GM06990 (cell line): ENCODE results near the gene TPTE2.
"Not testable (repeated sequence)": the region's sequence is repeated elsewhere in the genome, so short reads cannot be mapped to it uniquely, and the experiment has no call there.

Experiments
- DNase-seq: peaks from one replicate; pipeline ENCODE4 v3.0.0-alpha.2; 2011; ENCODE audit not compliant: insufficient read length; ENCODE audit errors: extremely low read depth
- H3K27me3 ChIP-seq: replicated peaks from 2 replicates; pipeline ENCODE4 v1.6.0; 2011; ENCODE audit warnings: low read length; ENCODE audit not compliant: control insufficient read depth, insufficient read depth
- H3K36me3 ChIP-seq: 2 replicates; pipeline ENCODE4 v1.5.1; 2011; ENCODE audit warnings: low read length; ENCODE audit not compliant: control insufficient read depth, insufficient read depth
- H3K4me3 ChIP-seq: replicated peaks from 2 replicates; pipeline ENCODE4 v1.5.1; 2011; ENCODE audit warnings: low read depth, mild to moderate bottlenecking, control low read depth, low read length
- TF ChIP-seq, protein P1 (sequence below): IDR thresholded peaks from 2 replicates; pipeline ENCODE4 v1.5.1; 2011; ENCODE audit warnings: low read length, control low read depth, mild to moderate bottlenecking, inconsistent platforms; ENCODE audit not compliant: insufficient read depth, poor library complexity, severe bottlenecking

TPTE2 gene

GRCh38 chr13:19382746-19383511, 178.4 kb downstream of the TPTE2 start:
- not testable (repeated sequence) for H3K36me3 ChIP-seq, H3K27me3 ChIP-seq, DNase-seq, H3K4me3 ChIP-seq

DNA sequence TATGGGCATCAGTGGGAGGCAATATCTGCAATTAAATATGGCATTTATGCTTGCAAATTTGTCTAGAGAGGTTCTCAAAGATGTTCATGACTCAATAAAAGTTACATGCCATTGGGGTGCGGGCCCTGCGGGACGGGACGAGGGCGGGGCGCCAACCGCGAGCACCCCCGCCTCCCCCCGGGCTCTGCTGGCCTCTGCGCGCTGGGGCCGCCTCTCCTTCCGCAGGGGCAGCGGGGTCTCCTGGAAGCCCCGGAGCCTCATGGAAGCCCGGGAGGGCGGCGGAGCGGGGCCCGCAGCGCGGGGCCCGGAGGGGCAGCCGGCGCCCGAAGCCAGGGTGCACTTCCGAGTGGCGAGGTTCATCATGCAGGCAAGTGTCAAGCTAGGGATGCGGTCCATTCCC, 179.2 kb downstream of the TPTE2 start:
- no peaks in the 10 kb centered on the region for H3K27me3 ChIP-seq
- no peaks in the 10 kb centered on the region for H3K36me3 ChIP-seq
- TF ChIP-seq, protein P1, sequence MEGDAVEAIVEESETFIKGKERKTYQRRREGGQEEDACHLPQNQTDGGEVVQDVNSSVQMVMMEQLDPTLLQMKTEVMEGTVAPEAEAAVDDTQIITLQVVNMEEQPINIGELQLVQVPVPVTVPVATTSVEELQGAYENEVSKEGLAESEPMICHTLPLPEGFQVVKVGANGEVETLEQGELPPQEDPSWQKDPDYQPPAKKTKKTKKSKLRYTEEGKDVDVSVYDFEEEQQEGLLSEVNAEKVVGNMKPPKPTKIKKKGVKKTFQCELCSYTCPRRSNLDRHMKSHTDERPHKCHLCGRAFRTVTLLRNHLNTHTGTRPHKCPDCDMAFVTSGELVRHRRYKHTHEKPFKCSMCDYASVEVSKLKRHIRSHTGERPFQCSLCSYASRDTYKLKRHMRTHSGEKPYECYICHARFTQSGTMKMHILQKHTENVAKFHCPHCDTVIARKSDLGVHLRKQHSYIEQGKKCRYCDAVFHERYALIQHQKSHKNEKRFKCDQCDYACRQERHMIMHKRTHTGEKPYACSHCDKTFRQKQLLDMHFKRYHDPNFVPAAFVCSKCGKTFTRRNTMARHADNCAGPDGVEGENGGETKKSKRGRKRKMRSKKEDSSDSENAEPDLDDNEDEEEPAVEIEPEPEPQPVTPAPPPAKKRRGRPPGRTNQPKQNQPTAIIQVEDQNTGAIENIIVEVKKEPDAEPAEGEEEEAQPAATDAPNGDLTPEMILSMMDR, result no peak
- no peak overlapping the region for H3K4me3 ChIP-seq
- DNase-seq, result no peak
